Activated B cell treated with CpG ODN at 0.5 μM for 24 hours (primary cell): ENCODE results near the gene NNT. TPM values are rescaled to one million over a fixed set of nuclear protein-coding genes. Genes with fewer than 3 reads are reported as not detected.
A peak's percentile ranks its signal among the peaks of the same experiment; 100 is the strongest.

Experiments used
- ATAC-seq: fragments of 200-7000 bp; cut with Tn5 transposase; one replicate; pipeline ENCODE4 v1.10.0; 2021; ENCODE audit warnings: low read depth, mild to moderate bottlenecking, moderate library complexity
- CTCF ChIA-PET: fragments of 350-600 bp; sonication (Branson Sonifier 250); formaldehyde crosslinking; loops from one replicate; lab custom pipeline; 2021; ENCODE audit warnings: antibody characterized with exemption; lab: Charles Lee
- POLR2A ChIA-PET: fragments of 350-600 bp; sonication (Branson Sonifier 250); formaldehyde crosslinking; loops from one replicate; lab custom pipeline; 2021; ENCODE audit warnings: antibody characterized with exemption; lab: Charles Lee
- DNase-seq: peaks from one replicate; pipeline ENCODE4 v3.0.0; 2022
- H3K27ac Mint-ChIP-seq: one replicate; pipeline ENCODE4 v1.8.0; 2020; ENCODE audit warnings: mixed read lengths
- H3K27me3 Mint-ChIP-seq: one replicate; pipeline ENCODE4 v1.8.0; 2021; ENCODE audit warnings: mixed read lengths
- H3K36me3 Mint-ChIP-seq: one replicate; pipeline ENCODE4 v1.8.0; 2021; ENCODE audit warnings: low read depth, mixed read lengths
- H3K4me1 Mint-ChIP-seq: one replicate; pipeline ENCODE4 v1.8.0; 2021; ENCODE audit warnings: mixed read lengths
- H3K4me3 Mint-ChIP-seq: one replicate; pipeline ENCODE4 v1.8.0; 2020; ENCODE audit warnings: mild to moderate bottlenecking, mixed read lengths
- H3K9me3 Mint-ChIP-seq: one replicate; pipeline ENCODE4 v1.8.0; 2020; ENCODE audit warnings: mixed read lengths
- intact Hi-C: fragments of 100-400 bp; cut with micrococcal nuclease; formaldehyde crosslinking; loops from one replicate; pipeline ENCODE4 v1.15.1; 2024
- total RNA-seq: library from RNA; stranded (reverse); gene quantifications from 2 replicates; pipeline ENCODE4 v1.2.3, GENCODE V29; 2022
- TF ChIP-seq, protein P1 (sequence below): fragments of 200-600 bp; IDR thresholded peaks from one replicate; pipeline ENCODE4 v1.8.0; 2022; ENCODE audit warnings: antibody characterized with exemption, mild to moderate bottlenecking

Gene NNT
- total RNA-seq, 1 donor from 2014 or later, result 63.0 TPM

DNA sequence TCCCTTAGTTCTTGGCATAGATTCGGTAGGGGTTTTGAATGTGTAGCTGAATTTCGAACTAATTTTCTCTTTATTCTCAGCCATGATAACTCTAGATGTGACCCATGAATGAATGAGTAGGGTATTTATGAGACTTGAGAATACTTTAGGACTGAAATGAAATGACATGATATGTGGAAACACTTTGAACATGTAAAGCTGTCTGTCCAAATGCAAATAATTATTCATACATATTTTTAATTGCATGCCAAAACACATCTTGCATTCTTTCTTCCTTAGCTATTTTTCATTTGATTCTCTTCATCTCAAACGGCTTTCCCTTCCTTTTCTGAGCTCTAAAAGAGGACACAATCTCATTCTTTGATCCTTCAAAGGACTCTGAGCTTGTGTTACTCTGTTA is 3.4 kb downstream of the NNT start:
- no peak overlapping the region for H3K27ac Mint-ChIP-seq
- DNase-seq (no peak), ATAC-seq (no peak)
- H3K4me3 Mint-ChIP-seq, result no peak overlapping the region
- ChIA-PET CTCF (no interaction called here), POLR2A (interaction anchor here (0.6 to 1.6 kb wide), 2 partner anchors 86 to 122 kb away, joined by 3 to 10 read pairs; no protein-coding TSS in a partner anchor)
- H3K27me3 Mint-ChIP-seq, result no peaks in the 10 kb centered on the region
- H3K4me1 Mint-ChIP-seq, result peaks cover 40% of the 10 kb centered on the region
- H3K36me3 Mint-ChIP-seq, result peaks cover 53% of the 10 kb centered on the region
- intact Hi-C loops, result no loop called here
- TF ChIP-seq, protein P1, sequence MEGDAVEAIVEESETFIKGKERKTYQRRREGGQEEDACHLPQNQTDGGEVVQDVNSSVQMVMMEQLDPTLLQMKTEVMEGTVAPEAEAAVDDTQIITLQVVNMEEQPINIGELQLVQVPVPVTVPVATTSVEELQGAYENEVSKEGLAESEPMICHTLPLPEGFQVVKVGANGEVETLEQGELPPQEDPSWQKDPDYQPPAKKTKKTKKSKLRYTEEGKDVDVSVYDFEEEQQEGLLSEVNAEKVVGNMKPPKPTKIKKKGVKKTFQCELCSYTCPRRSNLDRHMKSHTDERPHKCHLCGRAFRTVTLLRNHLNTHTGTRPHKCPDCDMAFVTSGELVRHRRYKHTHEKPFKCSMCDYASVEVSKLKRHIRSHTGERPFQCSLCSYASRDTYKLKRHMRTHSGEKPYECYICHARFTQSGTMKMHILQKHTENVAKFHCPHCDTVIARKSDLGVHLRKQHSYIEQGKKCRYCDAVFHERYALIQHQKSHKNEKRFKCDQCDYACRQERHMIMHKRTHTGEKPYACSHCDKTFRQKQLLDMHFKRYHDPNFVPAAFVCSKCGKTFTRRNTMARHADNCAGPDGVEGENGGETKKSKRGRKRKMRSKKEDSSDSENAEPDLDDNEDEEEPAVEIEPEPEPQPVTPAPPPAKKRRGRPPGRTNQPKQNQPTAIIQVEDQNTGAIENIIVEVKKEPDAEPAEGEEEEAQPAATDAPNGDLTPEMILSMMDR, result no peak
- no peaks in the 10 kb centered on the region for H3K9me3 Mint-ChIP-seq

DNA sequence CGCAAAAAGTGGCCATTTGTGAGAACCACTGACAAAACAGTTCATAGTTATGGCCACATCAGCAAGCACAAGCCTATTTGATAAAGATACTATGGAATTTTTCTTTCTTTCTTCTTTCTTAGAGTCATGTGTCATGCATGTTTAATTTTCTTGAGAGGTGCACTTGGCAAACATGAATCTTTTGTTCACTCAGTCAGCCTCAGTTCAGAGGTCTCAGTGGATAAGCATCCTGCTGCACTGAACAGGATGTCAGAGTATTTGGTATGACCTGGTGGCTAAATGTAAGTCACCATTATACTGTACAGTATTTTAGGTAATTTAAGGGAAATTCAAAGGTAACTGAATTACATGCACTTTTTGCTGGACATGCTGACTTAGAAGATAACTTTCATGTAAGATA is 5.4 kb downstream of the NNT start:
- CTCF ChIA-PET, result no interaction called here
- TF ChIP-seq, protein P1, result no peak
- Mint-ChIP-seq H3K4me3 (no peak overlapping the region), H3K4me1 (peaks cover 26% of the 10 kb centered on the region), H3K27ac (no peak overlapping the region), H3K27me3 (no peaks in the 10 kb centered on the region), H3K36me3 (peaks cover 66% of the 10 kb centered on the region), H3K9me3 (no peaks in the 10 kb centered on the region)
- POLR2A ChIA-PET, result no interaction called here
- intact Hi-C loops, result no loop called here
- DNase-seq (no peak), ATAC-seq (no peak)

- CTCF ChIA-PET, result interaction anchor here (0.8 to 0.9 kb wide), 2 partner anchors 19 to 125 kb away, joined by 3 read pairs; partner anchors contain the start of gene TMEM267
- intact Hi-C loops, result no loop called here
- Mint-ChIP-seq H3K4me3 (no peak overlapping the region), H3K4me1 (peaks cover 13% of the 10 kb centered on the region), H3K36me3 (peaks cover 66% of the 10 kb centered on the region), H3K27me3 (no peaks in the 10 kb centered on the region), H3K9me3 (no peaks in the 10 kb centered on the region), H3K27ac (no peak overlapping the region)
- ATAC-seq (peak; percentile 50), DNase-seq (no peak)
- TF ChIP-seq, protein P1, result no peak
- POLR2A ChIA-PET, result no interaction called here
Observed at GRCh38 chr5:43609752-43610151, 6.8 kb downstream of the NNT start.

DNA sequence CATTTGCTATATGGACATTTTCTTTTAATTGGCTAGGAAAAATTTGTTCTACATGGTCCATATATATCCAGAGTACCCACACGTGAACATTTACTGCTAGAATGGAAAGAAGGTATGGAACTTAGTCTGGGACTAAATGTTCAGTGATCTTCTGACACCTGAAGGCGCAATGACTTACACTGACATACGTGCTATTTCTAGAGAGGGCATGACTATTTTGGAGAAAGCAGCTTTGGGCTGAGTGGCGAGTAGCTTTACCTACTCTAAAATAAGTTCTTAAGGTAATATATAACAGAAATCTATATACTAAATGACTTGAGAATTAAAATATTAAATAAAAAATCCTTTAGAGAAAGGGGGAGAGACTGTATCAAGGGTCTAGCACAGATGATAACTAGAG is 10.4 kb downstream of the NNT start:
- Mint-ChIP-seq H3K9me3 (no peaks in the 10 kb centered on the region), H3K27ac (no peak overlapping the region), H3K36me3 (peaks cover 68% of the 10 kb centered on the region), H3K4me1 (peaks cover 2% of the 10 kb centered on the region), H3K4me3 (no peak overlapping the region), H3K27me3 (no peaks in the 10 kb centered on the region)
- no peak for ATAC-seq
- no peak for DNase-seq
- POLR2A ChIA-PET, result interaction anchor here (2.5 kb wide), 1 partner anchor 10 kb away, joined by 9 read pairs; the partner anchor contains the start of gene NNT
- CTCF ChIA-PET, result interaction anchor here (1.6 kb wide), 1 partner anchor 18 kb away, joined by 6 read pairs; no protein-coding TSS in a partner anchor
- intact Hi-C loops, result no loop called here
- TF ChIP-seq, protein P1, result no peak

DNA sequence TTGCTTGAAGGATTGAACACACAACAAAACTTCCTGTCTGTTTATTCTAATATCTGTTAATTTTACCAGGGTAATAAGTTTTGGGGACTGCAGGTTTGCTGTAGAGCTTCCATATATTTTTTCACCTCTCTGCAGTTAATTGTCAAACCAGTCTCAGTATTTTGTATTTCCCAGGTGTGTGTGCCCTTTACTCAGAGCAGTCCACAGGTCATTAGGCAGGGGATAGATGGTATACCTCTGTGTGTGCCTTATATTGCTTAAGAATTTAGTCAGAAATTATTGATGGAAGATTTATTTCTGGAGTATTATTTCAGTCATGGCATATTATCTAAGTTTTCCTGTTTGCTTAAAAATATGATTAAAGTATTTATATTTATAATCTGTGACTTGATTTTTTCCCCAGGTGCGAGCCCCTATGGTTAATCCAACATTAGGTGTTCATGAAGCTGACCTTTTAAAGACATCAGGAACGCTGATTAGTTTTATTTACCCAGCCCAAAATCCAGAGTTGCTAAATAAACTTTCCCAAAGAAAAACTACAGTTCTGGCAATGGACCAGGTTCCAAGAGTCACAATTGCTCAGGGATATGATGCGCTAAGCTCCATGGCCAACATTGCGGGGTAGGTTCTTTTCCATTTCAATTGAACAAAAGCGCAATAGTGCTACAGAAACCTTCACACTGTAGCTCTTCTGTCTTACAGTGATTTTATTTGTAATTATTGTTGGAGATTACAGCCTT is 12.6 kb downstream of the NNT start:
- Mint-ChIP-seq H3K9me3 (no peaks in the 10 kb centered on the region), H3K27me3 (no peaks in the 10 kb centered on the region), H3K36me3 (peaks cover 61% of the 10 kb centered on the region), H3K4me3 (no peak overlapping the region), H3K4me1 (no peaks in the 10 kb centered on the region), H3K27ac (no peak overlapping the region)
- intact Hi-C loops, result no loop called here
- ChIA-PET CTCF (interaction anchor here (2.3 kb wide), 1 partner anchor 15 kb away, joined by 10 read pairs; no protein-coding TSS in a partner anchor), POLR2A (no interaction called here)
- DNase-seq (no peak), ATAC-seq (no peak)
- TF ChIP-seq, protein P1, result no peak
